ENCODE results near the gene CDKN2B-AS1. TPM values are rescaled to one million over a fixed set of nuclear protein-coding genes. Genes with fewer than 3 reads are reported as not detected.
A peak's percentile ranks its signal among the peaks of the same experiment; 100 is the strongest.

The CDKN2B-AS1 gene
- polyA plus RNA-seq, 2 donors: 0.28 to 0.47 TPM

GRCh38 chr9:22111176-22111953, 116.8 kb downstream of the CDKN2B-AS1 start:
- Histone ChIP-seq H3K27me3 (ENCODE audit: control insufficient read depth in 1 of 2, insufficient read depth in 2 of 2, low read length in 2 of 2) (no peaks in the 10 kb centered on the region), H3K4me3 (ENCODE audit: low read depth in 1 of 2, low read length in 2 of 2) (no peak overlapping the region), H3K9me3 (ENCODE audit: control insufficient read depth in 2 of 2, insufficient read depth in 1 of 2, low read depth in 1 of 2, low read length in 1 of 2) (no peaks in the 10 kb centered on the region), H3K4me1 (ENCODE audit: control insufficient read depth in 2 of 2, insufficient read depth in 2 of 2, low read length in 1 of 2) (no peaks in the 10 kb centered on the region), H3K27ac (ENCODE audit: low read depth in 2 of 2, low read length in 1 of 2) (no peak overlapping the region), H3K36me3 (ENCODE audit: control insufficient read depth in 2 of 2, insufficient read depth in 2 of 2, low read length in 1 of 2) (no peaks in the 10 kb centered on the region)
- 67 to 74% methylated on average over 2 of the region's 2 CpGs for WGBS, 2 donors

GRCh38 chr9:22111954-22112247, 117.3 kb downstream of the CDKN2B-AS1 start:
- no peaks in the 10 kb centered on the region for H3K4me1 ChIP-seq (ENCODE audit: control insufficient read depth in 2 of 2, insufficient read depth in 2 of 2, low read length in 1 of 2)
- no peaks in the 10 kb centered on the region for H3K9me3 ChIP-seq (ENCODE audit: control insufficient read depth in 2 of 2, insufficient read depth in 1 of 2, low read depth in 1 of 2, low read length in 1 of 2)
- no peaks in the 10 kb centered on the region for H3K36me3 ChIP-seq (ENCODE audit: control insufficient read depth in 2 of 2, insufficient read depth in 2 of 2, low read length in 1 of 2)
- no peak overlapping the region for H3K4me3 ChIP-seq (ENCODE audit: low read depth in 1 of 2, low read length in 2 of 2)
- H3K27ac ChIP-seq (ENCODE audit: low read depth in 2 of 2, low read length in 1 of 2): no peak overlapping the region
- no peaks in the 10 kb centered on the region for H3K27me3 ChIP-seq (ENCODE audit: control insufficient read depth in 1 of 2, insufficient read depth in 2 of 2, low read length in 2 of 2)

- Histone ChIP-seq H3K36me3 (ENCODE audit: control insufficient read depth in 2 of 2, insufficient read depth in 2 of 2, low read length in 1 of 2) (no peaks in the 10 kb centered on the region), H3K27me3 (ENCODE audit: control insufficient read depth in 1 of 2, insufficient read depth in 2 of 2, low read length in 2 of 2) (no peaks in the 10 kb centered on the region), H3K4me3 (ENCODE audit: low read depth in 1 of 2, low read length in 2 of 2) (no peak overlapping the region), H3K9me3 (ENCODE audit: control insufficient read depth in 2 of 2, insufficient read depth in 1 of 2, low read depth in 1 of 2, low read length in 1 of 2) (no peaks in the 10 kb centered on the region), H3K4me1 (ENCODE audit: control insufficient read depth in 2 of 2, insufficient read depth in 2 of 2, low read length in 1 of 2) (peaks cover 0 to 6% of the 10 kb centered on the region in 2 donors), H3K27ac (ENCODE audit: low read depth in 2 of 2, low read length in 1 of 2) (no peak overlapping the region)
- WGBS, 2 donors: 80 to 86% methylated on average over 12 of the region's 12 CpGs
Measured at GRCh38 chr9:22112870-22113821, 118.6 kb downstream of the CDKN2B-AS1 start.

- Histone ChIP-seq H3K4me1 (ENCODE audit: control insufficient read depth in 2 of 2, insufficient read depth in 2 of 2, low read length in 1 of 2) (peaks cover 0 to 6% of the 10 kb centered on the region in 2 donors), H3K27me3 (ENCODE audit: control insufficient read depth in 1 of 2, insufficient read depth in 2 of 2, low read length in 2 of 2) (no peaks in the 10 kb centered on the region), H3K36me3 (ENCODE audit: control insufficient read depth in 2 of 2, insufficient read depth in 2 of 2, low read length in 1 of 2) (no peaks in the 10 kb centered on the region), H3K27ac (ENCODE audit: low read depth in 2 of 2, low read length in 1 of 2) (no peak overlapping the region), H3K4me3 (ENCODE audit: low read depth in 1 of 2, low read length in 2 of 2) (no peak overlapping the region), H3K9me3 (ENCODE audit: control insufficient read depth in 2 of 2, insufficient read depth in 1 of 2, low read depth in 1 of 2, low read length in 1 of 2) (no peaks in the 10 kb centered on the region)
Measured at GRCh38 chr9:22114956-22115355, 120.4 kb downstream of the CDKN2B-AS1 start.

GRCh38 chr9:22116758-22117157, 122.2 kb downstream of the CDKN2B-AS1 start:
- Histone ChIP-seq H3K36me3 (ENCODE audit: control insufficient read depth in 2 of 2, insufficient read depth in 2 of 2, low read length in 1 of 2) (no peaks in the 10 kb centered on the region), H3K27ac (ENCODE audit: low read depth in 2 of 2, low read length in 1 of 2) (no peak overlapping the region), H3K9me3 (ENCODE audit: control insufficient read depth in 2 of 2, insufficient read depth in 1 of 2, low read depth in 1 of 2, low read length in 1 of 2) (no peaks in the 10 kb centered on the region), H3K4me3 (ENCODE audit: low read depth in 1 of 2, low read length in 2 of 2) (no peak overlapping the region), H3K4me1 (ENCODE audit: control insufficient read depth in 2 of 2, insufficient read depth in 2 of 2, low read length in 1 of 2) (peaks cover 0 to 6% of the 10 kb centered on the region in 2 donors), H3K27me3 (ENCODE audit: control insufficient read depth in 1 of 2, insufficient read depth in 2 of 2, low read length in 2 of 2) (no peaks in the 10 kb centered on the region)

- H3K27ac ChIP-seq (ENCODE audit: low read depth in 2 of 2, low read length in 1 of 2): peak overlapping the region; percentile 73 to 84
- WGBS, 2 donors: 48 to 52% methylated on average over 9 of the region's 9 CpGs
- H3K36me3 ChIP-seq (ENCODE audit: control insufficient read depth in 2 of 2, insufficient read depth in 2 of 2, low read length in 1 of 2): no peaks in the 10 kb centered on the region
Measured at GRCh38 chr9:22117511-22118384, 123.2 kb downstream of the CDKN2B-AS1 start.

GRCh38 chr9:22118810-22119521, 124.4 kb downstream of the CDKN2B-AS1 start:
- Histone ChIP-seq H3K27ac (ENCODE audit: low read depth in 2 of 2, low read length in 1 of 2) (peak overlapping the region in 1 of 2 donors; percentile 73), H3K27me3 (ENCODE audit: control insufficient read depth in 1 of 2, insufficient read depth in 2 of 2, low read length in 2 of 2) (no peaks in the 10 kb centered on the region), H3K9me3 (ENCODE audit: control insufficient read depth in 2 of 2, insufficient read depth in 1 of 2, low read depth in 1 of 2, low read length in 1 of 2) (no peaks in the 10 kb centered on the region), H3K36me3 (ENCODE audit: control insufficient read depth in 2 of 2, insufficient read depth in 2 of 2, low read length in 1 of 2) (no peaks in the 10 kb centered on the region), H3K4me1 (ENCODE audit: control insufficient read depth in 2 of 2, insufficient read depth in 2 of 2, low read length in 1 of 2) (peaks cover 0 to 6% of the 10 kb centered on the region in 2 donors), H3K4me3 (ENCODE audit: low read depth in 1 of 2, low read length in 2 of 2) (no peak overlapping the region)
- WGBS, 2 donors: 70 to 76% methylated on average over 5 of the region's 5 CpGs

More at GRCh38 chr9:22117511-22118384, 123.2 kb downstream of the CDKN2B-AS1 start:
- H3K4me1 ChIP-seq (ENCODE audit: control insufficient read depth in 2 of 2, insufficient read depth in 2 of 2, low read length in 1 of 2): peaks cover 0 to 6% of the 10 kb centered on the region in 2 donors
- no peak overlapping the region for H3K4me3 ChIP-seq (ENCODE audit: low read depth in 1 of 2, low read length in 2 of 2)
- no peaks in the 10 kb centered on the region for H3K9me3 ChIP-seq (ENCODE audit: control insufficient read depth in 2 of 2, insufficient read depth in 1 of 2, low read depth in 1 of 2, low read length in 1 of 2)
- H3K27me3 ChIP-seq (ENCODE audit: control insufficient read depth in 1 of 2, insufficient read depth in 2 of 2, low read length in 2 of 2): no peaks in the 10 kb centered on the region

GRCh38 chr9:22119522-22120158, 125.0 kb downstream of the CDKN2B-AS1 start:
- WGBS, 2 donors: 32 to 33% methylated on average over 3 of the region's 3 CpGs
- no peak overlapping the region for H3K27ac ChIP-seq (ENCODE audit: low read depth in 2 of 2, low read length in 1 of 2)
- peaks cover 0 to 6% of the 10 kb centered on the region in 2 donors for H3K4me1 ChIP-seq (ENCODE audit: control insufficient read depth in 2 of 2, insufficient read depth in 2 of 2, low read length in 1 of 2)
- no peaks in the 10 kb centered on the region for H3K9me3 ChIP-seq (ENCODE audit: control insufficient read depth in 2 of 2, insufficient read depth in 1 of 2, low read depth in 1 of 2, low read length in 1 of 2)
- H3K36me3 ChIP-seq (ENCODE audit: control insufficient read depth in 2 of 2, insufficient read depth in 2 of 2, low read length in 1 of 2): no peaks in the 10 kb centered on the region
- no peaks in the 10 kb centered on the region for H3K27me3 ChIP-seq (ENCODE audit: control insufficient read depth in 1 of 2, insufficient read depth in 2 of 2, low read length in 2 of 2)
- H3K4me3 ChIP-seq (ENCODE audit: low read depth in 1 of 2, low read length in 2 of 2): no peak overlapping the region

Data from esophagus (tissue), 2 donors.